Bronchial epithelial cell (primary cell): ENCODE data around the gene SUMF1. TPM values are rescaled to one million over a fixed set of nuclear protein-coding genes. Genes with fewer than 3 reads are reported as not detected.
"Not testable (repeated sequence)": the region's sequence is repeated elsewhere in the genome, so short reads cannot be mapped to it uniquely, and the experiment has no call there.

ENCODE experiments used
- DNase-seq: peaks from one replicate; pipeline ENCODE4 v3.0.0-alpha.2; 2010; ENCODE audit warnings: low read depth
- FAIRE-seq: peaks from 2 replicates; lab custom pipeline; 2011; peaks lifted over from hg19 to GRCh38; lab: Jason Lieb, UNC
- H3K27me3 ChIP-seq: 2 replicates; pipeline ENCODE4 v1.5.1; 2011; ENCODE audit warnings: low read length; ENCODE audit not compliant: control insufficient read depth, insufficient read depth
- H3K36me3 ChIP-seq: 2 replicates; pipeline ENCODE4 v1.5.1; 2011; ENCODE audit warnings: low read length; ENCODE audit not compliant: control insufficient read depth, insufficient read depth
- H3K4me3 ChIP-seq: 2 replicates; pipeline ENCODE4 v1.5.1; 2011; ENCODE audit warnings: mild to moderate bottlenecking, low read depth, low read length, control low read depth
- CTCF ChIP-seq: IDR thresholded peaks from 2 replicates; pipeline ENCODE4 v1.5.1; 2011; ENCODE audit warnings: mild to moderate bottlenecking, moderate library complexity, low read length, control low read depth, inconsistent platforms; ENCODE audit not compliant: insufficient read depth, severe bottlenecking
- total RNA-seq: library from RNA; depleted of rRNA; stranded (reverse); fragments of >200 nt; gene quantifications from 2 replicates; pipeline ENCODE4 v1.2.1, GENCODE V29; 2014

Gene SUMF1
- total RNA-seq, 1 donor from 2014 or later, result 44.5 TPM

- DNase-seq, result no peak
- Histone ChIP-seq H3K36me3 (no peaks in the 10 kb centered on the region), H3K4me3 (no peak overlapping the region), H3K27me3 (no peaks in the 10 kb centered on the region)
- FAIRE-seq, result no peak
- no peak for TF ChIP-seq CTCF
These were observed 135.0 kb downstream of the SUMF1 start for GRCh38 chr3:4332111-4332510.

DNA sequence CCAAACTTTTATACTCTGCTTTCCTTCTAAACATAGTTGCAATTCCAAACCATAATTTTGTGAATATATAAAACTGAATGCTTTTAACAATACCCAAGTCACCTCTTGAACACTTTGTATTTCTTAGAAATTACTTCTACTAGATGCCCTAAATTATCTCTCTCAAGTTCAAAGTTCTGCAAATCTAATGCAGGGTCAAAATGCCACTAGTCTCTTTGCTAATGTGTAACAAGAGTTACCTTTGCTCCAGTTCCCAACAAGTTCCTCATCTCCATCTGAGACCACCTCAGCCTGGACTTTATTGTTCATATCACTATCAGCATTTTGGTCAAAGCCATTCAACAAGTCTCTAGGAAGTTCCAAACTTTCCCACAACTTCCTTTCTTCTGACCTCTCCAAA lies 137.3 kb downstream of the SUMF1 start:
- H3K36me3 ChIP-seq, H3K4me3 ChIP-seq, FAIRE-seq, DNase-seq, H3K27me3 ChIP-seq: not testable (repeated sequence)

DNA sequence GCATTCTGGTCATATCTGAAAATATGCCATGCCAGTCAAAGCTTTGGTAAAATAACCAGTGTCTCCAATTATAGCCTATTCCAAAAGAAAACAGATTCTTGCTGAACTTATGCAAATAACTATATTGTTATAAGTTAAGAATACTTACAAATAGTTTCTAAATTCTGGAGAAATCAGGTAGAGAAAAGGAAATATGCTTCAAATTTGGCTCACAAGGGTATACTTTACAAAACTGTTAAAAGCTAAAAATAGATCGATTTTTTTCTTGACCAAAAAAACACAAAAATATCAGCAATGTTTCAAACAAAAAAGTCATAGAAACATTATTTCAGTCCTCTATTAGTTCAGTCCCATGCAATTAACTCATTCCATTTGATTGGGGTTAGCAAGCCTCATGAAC lies 140.2 kb downstream of the SUMF1 start:
- TF ChIP-seq CTCF, result no peak
- H3K4me3 ChIP-seq, result no peak overlapping the region
- H3K36me3 ChIP-seq, result no peaks in the 10 kb centered on the region
- FAIRE-seq (no peak), DNase-seq (no peak)
- H3K27me3 ChIP-seq, result no peaks in the 10 kb centered on the region

DNA sequence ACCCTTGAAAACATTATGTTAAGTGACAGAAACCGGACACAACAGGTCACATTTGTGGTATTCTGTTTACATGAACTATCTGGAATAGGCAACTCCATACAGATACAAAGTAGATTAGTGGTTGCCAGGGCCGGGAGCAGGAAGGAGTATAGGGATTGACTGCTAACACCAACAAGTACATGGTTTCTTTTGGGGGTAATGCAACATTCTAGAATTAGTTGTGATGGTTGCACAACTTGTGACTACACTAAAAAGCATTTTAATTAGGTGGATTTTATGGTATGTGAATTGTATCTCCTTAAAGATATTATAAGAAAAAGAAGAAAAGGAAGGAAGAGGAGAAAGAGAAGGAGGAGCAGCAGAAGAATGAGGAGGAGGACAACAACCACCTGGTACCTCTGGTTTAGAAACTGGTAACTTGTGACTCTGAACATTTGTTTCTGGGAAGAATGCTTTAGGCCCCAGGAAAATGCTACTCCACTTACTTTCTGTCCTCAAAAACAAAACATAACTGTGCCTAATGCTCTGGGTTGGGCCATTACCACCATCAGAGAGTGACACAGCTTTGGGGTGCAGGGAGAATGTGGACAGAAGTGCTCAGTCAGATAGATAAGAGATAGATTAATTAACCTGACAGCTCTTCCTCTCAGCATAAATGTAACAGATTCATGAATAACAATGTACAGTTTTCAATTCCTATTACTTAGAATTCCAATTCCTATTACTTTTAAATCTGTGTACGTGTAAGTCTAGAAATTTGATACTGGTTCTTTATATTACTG lies 143.6 kb downstream of the SUMF1 start:
- TF ChIP-seq CTCF, result no peak

DNA sequence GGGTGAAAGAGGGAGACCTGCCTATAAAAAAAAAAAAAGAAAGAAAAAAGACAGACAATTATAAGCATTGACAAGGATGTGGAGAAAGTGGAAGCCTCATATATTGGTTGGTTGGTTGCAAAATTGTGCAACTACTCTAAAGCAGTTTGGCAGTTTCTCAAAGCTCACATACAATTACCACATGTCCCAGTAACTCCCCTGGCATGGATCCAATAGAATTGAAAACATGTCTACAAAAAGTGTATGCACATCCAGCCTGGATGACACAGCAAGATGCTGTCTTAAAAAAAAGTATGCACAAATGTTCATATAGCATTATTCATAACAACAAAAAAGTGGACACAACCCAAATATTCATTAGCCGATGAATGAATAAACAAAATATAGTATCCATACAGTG lies 144.4 kb downstream of the SUMF1 start:
- H3K27me3 ChIP-seq, result no peaks in the 10 kb centered on the region
- no peaks in the 10 kb centered on the region for H3K36me3 ChIP-seq
- no peak overlapping the region for H3K4me3 ChIP-seq
- DNase-seq (peak; percentile 82), FAIRE-seq (no peak)
- TF ChIP-seq CTCF, result no peak

More for the DNA sequence above, 143.6 kb downstream of the SUMF1 start:
- DNase-seq (no peak), FAIRE-seq (no peak)
- Histone ChIP-seq H3K27me3 (no peaks in the 10 kb centered on the region), H3K4me3 (no peak overlapping the region), H3K36me3 (no peaks in the 10 kb centered on the region)

DNA sequence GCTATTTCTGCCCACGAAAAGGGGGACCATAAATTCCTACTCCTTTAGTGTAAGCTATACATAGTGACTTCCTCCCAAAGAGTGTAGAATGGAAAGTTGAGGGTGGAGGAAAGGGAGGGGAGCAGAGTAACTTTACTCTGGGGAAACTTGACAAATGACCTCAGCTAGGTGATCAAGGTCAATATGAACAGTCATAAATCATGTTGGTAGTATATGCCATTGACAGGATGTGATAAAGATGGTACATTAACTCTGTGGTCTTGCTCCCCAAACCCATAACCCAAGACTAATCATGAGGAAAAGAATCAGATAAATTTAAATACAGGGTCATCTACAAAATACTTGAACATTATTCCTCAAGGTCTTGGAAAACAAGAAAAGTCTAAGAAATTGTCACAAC lies 145.3 kb downstream of the SUMF1 start:
- no peak for TF ChIP-seq CTCF
- DNase-seq (no peak), FAIRE-seq (no peak)
- no peak overlapping the region for H3K4me3 ChIP-seq
- H3K27me3 ChIP-seq, result no peaks in the 10 kb centered on the region
- H3K36me3 ChIP-seq, result no peaks in the 10 kb centered on the region
